ENCODE results near the gene SIDT2. TPM values are rescaled to one million over a fixed set of nuclear protein-coding genes. Genes with fewer than 3 reads are reported as not detected.

Gene SIDT2
- total RNA-seq, 1 donor from 2014 or later: 190 TPM

DNA sequence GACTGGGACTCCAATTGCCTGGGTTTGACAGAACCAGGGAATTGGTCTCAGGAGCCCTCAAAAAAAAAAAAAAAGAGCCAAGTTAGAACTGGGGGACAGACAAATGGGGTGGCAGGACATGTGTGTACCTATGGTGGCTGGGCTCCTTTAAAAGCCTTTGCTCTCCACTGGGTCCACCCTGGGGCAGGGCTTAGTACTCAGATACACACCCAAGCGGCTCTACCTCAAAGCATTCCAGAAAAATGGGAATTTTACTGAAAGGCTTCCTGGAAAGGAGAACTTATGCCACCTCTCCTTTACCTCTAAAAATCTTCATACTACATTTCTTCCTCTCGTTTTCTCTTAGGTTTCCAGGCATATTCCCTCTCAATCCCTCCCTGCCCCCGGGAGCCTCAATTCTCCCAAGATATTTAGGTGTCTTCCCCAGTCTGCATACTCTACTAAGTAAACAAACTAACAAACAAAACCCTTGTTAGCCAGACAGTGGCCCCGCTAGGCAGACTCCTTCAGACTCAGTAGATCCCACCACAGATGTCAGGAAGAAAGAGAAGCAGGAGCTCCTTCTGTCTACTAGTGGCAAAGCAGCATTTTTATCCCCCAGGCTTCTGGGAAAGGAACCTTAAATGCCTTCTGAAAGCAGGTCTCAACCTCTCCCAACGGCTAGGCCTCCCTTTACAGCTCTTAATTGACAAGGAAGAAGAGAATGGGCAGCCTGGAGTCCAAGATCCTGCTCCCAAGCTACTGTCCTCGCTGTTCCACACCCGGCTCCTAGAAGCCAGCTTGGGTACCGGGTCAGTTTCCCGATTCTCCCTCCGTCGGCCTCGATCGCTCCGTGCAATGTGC lies 52.7 kb downstream of the SIDT2 start:
- H3K4me1 ChIP-seq: peaks cover 35% of the 10 kb centered on the region
- peak overlapping the region; percentile 94 for H3K4me3 ChIP-seq
- peak overlapping the region; percentile 95 for H3K27ac ChIP-seq
- H3K27me3 ChIP-seq (ENCODE audit: low read depth): no peaks in the 10 kb centered on the region
- peaks cover 38% of the 10 kb centered on the region for H3K36me3 ChIP-seq
- ATAC-seq (no peak), DNase-seq (no peak)
- no peaks in the 10 kb centered on the region for H3K9me3 ChIP-seq
- intact Hi-C loops (cut with DNase I): no loop called here
- TF ChIP-seq, protein P1, sequence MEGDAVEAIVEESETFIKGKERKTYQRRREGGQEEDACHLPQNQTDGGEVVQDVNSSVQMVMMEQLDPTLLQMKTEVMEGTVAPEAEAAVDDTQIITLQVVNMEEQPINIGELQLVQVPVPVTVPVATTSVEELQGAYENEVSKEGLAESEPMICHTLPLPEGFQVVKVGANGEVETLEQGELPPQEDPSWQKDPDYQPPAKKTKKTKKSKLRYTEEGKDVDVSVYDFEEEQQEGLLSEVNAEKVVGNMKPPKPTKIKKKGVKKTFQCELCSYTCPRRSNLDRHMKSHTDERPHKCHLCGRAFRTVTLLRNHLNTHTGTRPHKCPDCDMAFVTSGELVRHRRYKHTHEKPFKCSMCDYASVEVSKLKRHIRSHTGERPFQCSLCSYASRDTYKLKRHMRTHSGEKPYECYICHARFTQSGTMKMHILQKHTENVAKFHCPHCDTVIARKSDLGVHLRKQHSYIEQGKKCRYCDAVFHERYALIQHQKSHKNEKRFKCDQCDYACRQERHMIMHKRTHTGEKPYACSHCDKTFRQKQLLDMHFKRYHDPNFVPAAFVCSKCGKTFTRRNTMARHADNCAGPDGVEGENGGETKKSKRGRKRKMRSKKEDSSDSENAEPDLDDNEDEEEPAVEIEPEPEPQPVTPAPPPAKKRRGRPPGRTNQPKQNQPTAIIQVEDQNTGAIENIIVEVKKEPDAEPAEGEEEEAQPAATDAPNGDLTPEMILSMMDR (IDR thresholded peaks at IDR 0.05): no peak

DNA sequence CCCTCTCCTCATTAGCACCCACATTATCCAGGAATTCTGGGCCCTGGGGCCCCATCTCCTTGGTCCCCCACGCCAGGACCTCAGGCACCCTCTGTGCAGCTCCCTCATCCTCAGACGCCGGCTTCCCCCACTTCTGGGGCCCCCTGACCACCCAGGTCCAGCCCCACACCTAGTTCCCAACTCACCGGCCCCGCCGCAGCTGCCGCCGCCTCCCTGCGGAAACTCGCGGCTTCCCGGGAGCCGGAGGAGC lies 53.2 kb downstream of the SIDT2 start, which contains the start of gene PCSK7:
PCSK7 (minus strand) TSS at position 232 of the 250 bp plus-strand sequence. CDS start 2,229 bp downstream, outside the sequence.
- Histone ChIP-seq H3K36me3 (peaks cover 34% of the 10 kb centered on the region), H3K27me3 (ENCODE audit: low read depth) (no peaks in the 10 kb centered on the region), H3K27ac (peak within 1 kb of the TSS; percentile 95), H3K9me3 (no peaks in the 10 kb centered on the region), H3K4me1 (peaks cover 34% of the 10 kb centered on the region), H3K4me3 (peak within 1 kb of the TSS; percentile 94)
- ATAC-seq (no peak), DNase-seq (peak; percentile 82)
- intact Hi-C loops (cut with DNase I): no loop called here
- TF ChIP-seq, protein P1 (IDR thresholded peaks at IDR 0.05): no peak

DNA sequence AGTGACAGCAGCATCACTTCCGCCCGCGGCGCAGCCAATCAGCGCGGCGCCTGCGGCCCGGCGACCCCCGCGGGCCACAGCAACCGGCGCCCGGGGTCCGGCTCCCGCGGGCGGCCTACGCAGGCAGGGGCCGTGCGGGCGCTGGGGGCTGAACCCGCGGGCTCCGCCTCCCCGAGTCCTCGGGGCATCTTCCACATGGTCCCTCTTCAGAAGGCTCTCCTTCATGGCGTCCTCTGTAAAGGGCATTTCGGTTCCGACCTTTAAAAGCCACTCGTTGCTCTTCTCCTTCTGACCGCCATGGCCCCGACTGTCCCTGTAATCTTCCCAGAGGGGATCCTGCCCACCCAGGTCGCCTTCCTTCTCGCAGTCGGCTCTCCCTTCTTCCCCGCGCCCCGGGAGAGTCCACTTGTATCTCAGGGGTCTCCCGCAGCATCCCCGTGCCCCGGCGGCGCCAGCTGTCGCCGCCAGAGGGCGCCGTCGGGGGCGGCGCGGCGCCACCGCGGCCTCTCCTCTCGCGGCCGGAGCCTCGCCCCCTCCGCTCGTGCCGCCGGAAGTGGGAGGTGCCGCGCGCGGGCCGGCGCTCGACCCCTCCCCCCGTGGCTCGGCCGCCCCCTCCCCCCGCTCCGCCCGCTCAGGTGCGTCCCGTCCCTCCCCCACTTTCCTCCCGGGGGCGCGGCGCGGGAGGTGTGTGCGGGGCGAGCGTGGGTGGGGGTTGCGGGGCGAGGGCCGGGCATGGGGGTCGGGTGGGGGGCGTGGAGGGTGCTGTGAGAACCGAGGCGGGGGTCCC lies 53.7 kb downstream of the SIDT2 start, which contains the start of gene RNF214:
RNF214 (plus strand) TSS at position 580 of the 787 bp plus-strand sequence. CDS start 1,602 bp downstream, outside the sequence.
- H3K27ac ChIP-seq: peak within 1 kb of the TSS; percentile 95
- intact Hi-C loops (cut with DNase I): no loop called here
- ATAC-seq (peak; percentile 93 to 96), DNase-seq (peak; percentile 81)
- peaks cover 34% of the 10 kb centered on the region for H3K36me3 ChIP-seq
- no peaks in the 10 kb centered on the region for H3K27me3 ChIP-seq (ENCODE audit: low read depth)
- H3K9me3 ChIP-seq: no peaks in the 10 kb centered on the region
- peaks cover 34% of the 10 kb centered on the region for H3K4me1 ChIP-seq
- TF ChIP-seq, protein P1 (IDR thresholded peaks at IDR 0.05): peak; percentile 80
- peak within 1 kb of the TSS; percentile 94 for H3K4me3 ChIP-seq

DNA sequence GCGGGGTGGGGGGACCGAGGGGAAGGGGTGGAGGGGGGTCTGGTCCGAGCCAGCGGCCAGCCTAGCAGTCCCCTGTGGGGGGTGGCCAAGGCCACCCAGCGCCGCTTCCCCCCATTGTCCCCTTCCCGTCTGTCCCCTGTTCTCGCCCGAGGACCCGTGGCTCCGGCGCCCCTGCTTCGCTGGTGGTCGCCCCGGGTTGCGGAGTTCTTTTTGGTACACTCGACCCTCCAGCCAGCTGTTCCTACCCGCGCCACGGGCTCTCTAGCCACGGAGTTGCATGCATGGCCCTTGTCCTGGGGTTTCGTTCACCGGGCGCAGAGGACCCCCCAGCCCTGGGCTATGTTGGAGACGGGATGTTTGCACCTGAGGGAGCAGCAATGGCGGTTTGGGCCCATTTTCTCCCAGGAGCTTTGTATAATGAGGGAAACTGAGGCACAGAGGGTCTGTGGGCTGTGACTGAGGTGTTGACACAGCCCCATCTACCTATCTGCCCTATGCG lies 54.4 kb downstream of the SIDT2 start:
- H3K36me3 ChIP-seq: peaks cover 28% of the 10 kb centered on the region
- H3K27me3 ChIP-seq (ENCODE audit: low read depth): no peaks in the 10 kb centered on the region
- intact Hi-C loops (cut with DNase I): no loop called here
- peaks cover 34% of the 10 kb centered on the region for H3K4me1 ChIP-seq
- TF ChIP-seq, protein P1 (IDR thresholded peaks at IDR 0.05): no peak
- H3K27ac ChIP-seq: peak overlapping the region; percentile 95
- no peaks in the 10 kb centered on the region for H3K9me3 ChIP-seq
- H3K4me3 ChIP-seq: peak overlapping the region; percentile 94
- peak; percentile 34 to 35 for ATAC-seq
- DNase-seq: peak; percentile 63

DNA sequence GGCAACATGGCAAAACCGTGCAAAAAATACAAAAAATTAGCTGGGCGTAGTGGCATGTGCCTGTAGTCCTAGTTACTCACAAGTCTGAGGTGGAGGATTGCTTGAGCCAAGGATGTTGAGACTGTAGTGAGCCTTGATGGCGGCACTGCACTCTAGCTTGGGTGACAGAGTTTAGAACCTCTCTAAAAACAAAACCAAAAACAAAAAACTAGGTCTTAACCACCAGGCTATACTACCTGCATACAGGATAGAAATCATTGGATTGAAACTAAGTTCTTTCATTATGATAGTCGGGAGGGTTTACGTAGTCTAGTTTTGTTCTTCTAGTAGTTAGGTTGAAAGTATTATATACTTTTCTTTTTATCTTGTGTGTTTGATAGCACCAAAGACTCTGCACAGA lies 59.7 kb downstream of the SIDT2 start:
- ATAC-seq (no peak), DNase-seq (no peak)
- Histone ChIP-seq H3K4me1 (peaks cover 13% of the 10 kb centered on the region), H3K4me3 (no peak overlapping the region), H3K9me3 (no peaks in the 10 kb centered on the region), H3K27ac (no peak overlapping the region), H3K36me3 (peaks cover 46% of the 10 kb centered on the region), H3K27me3 (ENCODE audit: low read depth) (no peaks in the 10 kb centered on the region)
- TF ChIP-seq, protein P1 (IDR thresholded peaks at IDR 0.05): no peak
- intact Hi-C loops (cut with DNase I): no loop called here
